ENCODE measurements around the gene KCNQ1. TPM values are rescaled to one million over a fixed set of nuclear protein-coding genes. Genes with fewer than 3 reads are reported as not detected.

Gene KCNQ1
- total and polyA plus RNA-seq, 8 donors = 14.0 to 61.1 (median 46.7) TPM

- intact Hi-C loops (cut with DNase I) = no loop called here
- Histone ChIP-seq H3K4me1 (peaks cover 11 to 21% (median 12%) of the 10 kb centered on the region in 3 donors), H3K4me3 (peak overlapping the region in 1 of 4 donors; percentile 42), H3K27me3 (no peaks in the 10 kb centered on the region), H3K27ac (no peak overlapping the region), H3K9me3 (no peaks in the 10 kb centered on the region), H3K36me3 (no peaks in the 10 kb centered on the region)
- FAIRE-seq (no peak), ATAC-seq (no peak), DNase-seq (peak in 3 of 6 donors; percentile 32 to 51 (median 45))
- 45 to 47% methylated on average over 11 of the region's 11 CpGs for WGBS, 2 donors
- TF ChIP-seq, protein P1, sequence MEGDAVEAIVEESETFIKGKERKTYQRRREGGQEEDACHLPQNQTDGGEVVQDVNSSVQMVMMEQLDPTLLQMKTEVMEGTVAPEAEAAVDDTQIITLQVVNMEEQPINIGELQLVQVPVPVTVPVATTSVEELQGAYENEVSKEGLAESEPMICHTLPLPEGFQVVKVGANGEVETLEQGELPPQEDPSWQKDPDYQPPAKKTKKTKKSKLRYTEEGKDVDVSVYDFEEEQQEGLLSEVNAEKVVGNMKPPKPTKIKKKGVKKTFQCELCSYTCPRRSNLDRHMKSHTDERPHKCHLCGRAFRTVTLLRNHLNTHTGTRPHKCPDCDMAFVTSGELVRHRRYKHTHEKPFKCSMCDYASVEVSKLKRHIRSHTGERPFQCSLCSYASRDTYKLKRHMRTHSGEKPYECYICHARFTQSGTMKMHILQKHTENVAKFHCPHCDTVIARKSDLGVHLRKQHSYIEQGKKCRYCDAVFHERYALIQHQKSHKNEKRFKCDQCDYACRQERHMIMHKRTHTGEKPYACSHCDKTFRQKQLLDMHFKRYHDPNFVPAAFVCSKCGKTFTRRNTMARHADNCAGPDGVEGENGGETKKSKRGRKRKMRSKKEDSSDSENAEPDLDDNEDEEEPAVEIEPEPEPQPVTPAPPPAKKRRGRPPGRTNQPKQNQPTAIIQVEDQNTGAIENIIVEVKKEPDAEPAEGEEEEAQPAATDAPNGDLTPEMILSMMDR (IDR thresholded peaks at IDR 0.05) = no peak
Observed at GRCh38 chr11:2443406-2443805, 1.4 kb upstream of the KCNQ1 start.

- WGBS, 2 donors = 9 to 10% methylated on average over 33 to 61 of the region's 64 CpGs
- peaks cover 11 to 21% (median 12%) of the 10 kb centered on the region in 3 donors for H3K4me1 ChIP-seq
- FAIRE-seq = no peak
Observed at GRCh38 chr11:2443881-2444820, 657 bp upstream of the KCNQ1 start, which contains the start of gene TRPM5. TRPM5 (minus strand) TSS chr11:2444514; CDS start chr11:2423036, 21,478 bp downstream.

GRCh38 chr11:2445746-2446551 lies 1.1 kb downstream of the KCNQ1 start:
- TF ChIP-seq, protein P1 (IDR thresholded peaks at IDR 0.05) = no peak
- DNase-seq (peak; percentile 72 to 93 (median 84)), FAIRE-seq (no peak), ATAC-seq (peak; percentile 55 to 78 (median 71))
- peaks cover 11 to 21% (median 12%) of the 10 kb centered on the region in 3 donors for H3K4me1 ChIP-seq
- no peaks in the 10 kb centered on the region for H3K9me3 ChIP-seq
- WGBS, 2 donors = 15 to 16% methylated on average over 22 to 23 of the region's 23 CpGs
- H3K36me3 ChIP-seq = no peaks in the 10 kb centered on the region
- peak overlapping the region; percentile 34 to 76 (median 64) for H3K27ac ChIP-seq
- H3K27me3 ChIP-seq = no peaks in the 10 kb centered on the region
- intact Hi-C loops (cut with DNase I) = no loop called here
- peak overlapping the region; percentile 27 to 68 (median 52) for H3K4me3 ChIP-seq

More at GRCh38 chr11:2443881-2444820, 657 bp upstream of the KCNQ1 start, which contains the start of gene TRPM5:
- H3K9me3 ChIP-seq = no peaks in the 10 kb centered on the region
- peak within 1 kb of the TSS; percentile 34 to 76 (median 64) for H3K27ac ChIP-seq
- H3K4me3 ChIP-seq = peak within 1 kb of the TSS; percentile 27 to 68 (median 52)
- peak in 5 of 6 donors; percentile 62 to 89 (median 72) for DNase-seq
- no peaks in the 10 kb centered on the region for H3K36me3 ChIP-seq
- TF ChIP-seq, protein P1 (IDR thresholded peaks at IDR 0.05) = no peak
- H3K27me3 ChIP-seq = no peaks in the 10 kb centered on the region
- ATAC-seq = peak; percentile 44 to 52 (median 48)
- intact Hi-C loops (cut with DNase I) = no loop called here

DNA sequence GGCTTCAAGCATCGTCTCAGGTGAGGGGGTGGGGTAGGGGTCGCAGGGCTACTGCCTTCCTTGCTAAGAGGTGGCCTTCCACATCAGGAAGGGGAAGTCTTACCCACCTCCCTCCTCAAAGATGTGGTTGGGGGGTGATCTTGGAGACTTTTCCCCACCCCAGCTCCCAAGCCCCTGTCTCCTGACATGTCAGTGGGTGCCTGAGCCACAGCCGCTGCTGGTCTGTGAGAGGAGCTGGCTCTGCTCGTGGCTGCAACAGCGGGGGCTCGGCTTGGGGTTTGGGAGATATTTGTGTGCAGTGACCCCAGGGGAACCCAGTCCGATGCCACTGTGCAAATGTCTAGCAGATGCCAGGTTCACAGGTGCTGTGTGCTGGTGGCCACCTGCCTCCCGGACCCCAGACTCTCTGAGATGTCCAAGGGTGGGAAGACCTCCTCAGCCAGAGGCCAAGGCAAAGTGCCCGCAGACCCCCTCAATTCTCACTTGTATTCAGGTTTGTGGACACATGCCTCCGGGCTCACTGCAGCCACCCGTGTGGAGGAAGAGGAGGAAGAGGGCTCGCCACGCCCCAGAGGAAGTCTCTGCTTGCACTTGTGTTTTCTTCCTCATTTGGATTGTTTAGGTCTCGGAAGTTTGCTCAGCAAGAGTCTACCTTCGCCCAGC lies 1.9 kb downstream of the KCNQ1 start:
- ATAC-seq (no peak), FAIRE-seq (no peak), DNase-seq (peak in 2 of 6 donors; percentile 51 to 74)
- Histone ChIP-seq H3K4me1 (peaks cover 11 to 21% (median 12%) of the 10 kb centered on the region in 3 donors), H3K27ac (peak overlapping the region in 3 of 4 donors; percentile 55 to 76 (median 72)), H3K4me3 (peak overlapping the region in 3 of 4 donors; percentile 43 to 68 (median 62)), H3K27me3 (no peaks in the 10 kb centered on the region), H3K9me3 (no peaks in the 10 kb centered on the region), H3K36me3 (no peaks in the 10 kb centered on the region)
- 71% methylated on average over 14 to 15 of the region's 15 CpGs for WGBS, 2 donors
- intact Hi-C loops (cut with DNase I) = no loop called here
- TF ChIP-seq, protein P1 (IDR thresholded peaks at IDR 0.05) = no peak
